Sciatic nerve (tissue), 2 donors: ENCODE data around the gene MGME1. TPM values are rescaled to one million over a fixed set of nuclear protein-coding genes. Genes with fewer than 3 reads are reported as not detected.

ENCODE experiments used
- ATAC-seq: fragments of 200-7000 bp; cut with Tn5 transposase; one replicate; pipeline ENCODE4 v1.9.1; 2020; ENCODE audit warnings: mild to moderate bottlenecking, moderate library complexity
- DNase-seq: peaks from one replicate; pipeline ENCODE4 v3.0.0-alpha.2; 2020; ENCODE audit warnings: low spot score
- intact Hi-C: fragments of 100-400 bp; cut with DNase I; formaldehyde crosslinking; loops from one replicate; pipeline ENCODE4 v1.14.2; 2022
- total RNA-seq: library from RNA; stranded (reverse); fragmentation: NEBNext Ultra II Directional; extraction: Animal tissue kit (Norgen Biotek cat#: 25700); gene quantifications from one replicate; pipeline ENCODE4 v1.2.1, GENCODE V29; 2021
- donor health status: DM: no; HTN: no; CAD: no.
- donor health status: DM: no; HTN: no; CAD: no.

Gene MGME1
- total RNA-seq, 1 donor from 2014 or later, result 8.7 TPM

GRCh38 chr20:17939622-17940223, 29.1 kb upstream of the MGME1 start:
- DNase-seq, result no peak
- intact Hi-C loops, result no loop called here
- ATAC-seq, result no peak

- DNase-seq, result no peak
- intact Hi-C loops, result no loop called here
- ATAC-seq, result no peak
Measured at GRCh38 chr20:17940224-17940971, 28.4 kb upstream of the MGME1 start.

GRCh38 chr20:17941087-17941825, 27.6 kb upstream of the MGME1 start:
- ATAC-seq, result no peak
- intact Hi-C loops, result no loop called here
- no peak for DNase-seq

GRCh38 chr20:17941826-17942196, 27.0 kb upstream of the MGME1 start:
- no peak for DNase-seq
- ATAC-seq, result no peak
- intact Hi-C loops, result no loop called here

GRCh38 chr20:17943343-17943742, 25.5 kb upstream of the MGME1 start:
- intact Hi-C loops, result no loop called here
- ATAC-seq (no peak), DNase-seq (no peak)

- intact Hi-C loops, result no loop called here
- DNase-seq (no peak), ATAC-seq (no peak)
Measured at GRCh38 chr20:17944854-17945474, 23.9 kb upstream of the MGME1 start.

GRCh38 chr20:17946040-17946439, 22.8 kb upstream of the MGME1 start:
- ATAC-seq, result no peak
- no peak for DNase-seq
- intact Hi-C loops, result no loop called here

GRCh38 chr20:17946572-17947473, 22.0 kb upstream of the MGME1 start:
- intact Hi-C loops, result no loop called here
- DNase-seq (no peak), ATAC-seq (no peak)

GRCh38 chr20:17947474-17947815, 21.4 kb upstream of the MGME1 start:
- no peak for DNase-seq
- intact Hi-C loops, result no loop called here
- no peak for ATAC-seq

- intact Hi-C loops, result no loop called here
- no peak for ATAC-seq
- no peak for DNase-seq
Measured at GRCh38 chr20:17948442-17948841, 20.4 kb upstream of the MGME1 start.

- ATAC-seq (no peak), DNase-seq (no peak)
- intact Hi-C loops, result no loop called here
Measured at GRCh38 chr20:17949899-17950298, 18.9 kb upstream of the MGME1 start.

- DNase-seq, result no peak
- intact Hi-C loops, result no loop called here
- no peak for ATAC-seq
Measured at GRCh38 chr20:17950670-17951069, 18.1 kb upstream of the MGME1 start.

GRCh38 chr20:17951323-17951722, 17.5 kb upstream of the MGME1 start:
- ATAC-seq (no peak), DNase-seq (no peak)
- intact Hi-C loops, result no loop called here

GRCh38 chr20:17952692-17953684, 15.8 kb upstream of the MGME1 start:
- intact Hi-C loops, result no loop called here
- DNase-seq, result no peak
- no peak for ATAC-seq

- intact Hi-C loops, result no loop called here
- no peak for ATAC-seq
- no peak for DNase-seq
Measured at GRCh38 chr20:17953935-17954334, 14.9 kb upstream of the MGME1 start.

- ATAC-seq (no peak), DNase-seq (no peak)
- intact Hi-C loops, result no loop called here
Measured at GRCh38 chr20:17955302-17955701, 13.5 kb upstream of the MGME1 start.

- ATAC-seq, result no peak
- DNase-seq, result no peak
- intact Hi-C loops, result no loop called here
Measured at GRCh38 chr20:17956099-17956685, 12.6 kb upstream of the MGME1 start.
